H9 (cell line): ENCODE results near the gene NT5C2. TPM values are rescaled to one million over a fixed set of nuclear protein-coding genes. Genes with fewer than 3 reads are reported as not detected.

Source experiments
- DNase-seq: peaks from one replicate; pipeline ENCODE4 v3.0.0-alpha.2; 2017
- H2AFZ ChIP-seq: one replicate; pipeline ENCODE4 v1.6.1; 2013; ENCODE audit warnings: mild to moderate bottlenecking, low read length, control low read depth, moderate library complexity
- H2AK5ac ChIP-seq: 2 replicates; pipeline ENCODE4 v1.6.1; 2013; ENCODE audit warnings: low read length, control low read depth, mixed read lengths; ENCODE audit not compliant: insufficient read length
- H2BK120ac ChIP-seq: one replicate; pipeline ENCODE4 v1.6.1; 2013; ENCODE audit warnings: low read depth, mild to moderate bottlenecking, low read length, control low read depth, inconsistent platforms; ENCODE audit not compliant: poor library complexity, severe bottlenecking
- H2BK12ac ChIP-seq: 2 replicates; pipeline ENCODE4 v1.6.1; 2013; ENCODE audit warnings: low read length, control low read depth, mixed read lengths, low read depth; ENCODE audit not compliant: insufficient read length
- H2BK15ac ChIP-seq: 2 replicates; pipeline ENCODE4 v1.6.1; 2013; ENCODE audit warnings: low read depth, low read length, control low read depth
- H2BK20ac ChIP-seq: one replicate; pipeline ENCODE4 v1.6.1; 2013; ENCODE audit warnings: low read depth, mild to moderate bottlenecking, low read length, control low read depth, inconsistent platforms; ENCODE audit not compliant: poor library complexity, severe bottlenecking
- H2BK5ac ChIP-seq: 2 replicates; pipeline ENCODE4 v1.6.1; 2013; ENCODE audit warnings: low read length, control low read depth, mixed read lengths; ENCODE audit not compliant: insufficient read length
- H3K14ac ChIP-seq: 2 replicates; pipeline ENCODE4 v1.6.1; 2013; ENCODE audit warnings: low read length, control low read depth; ENCODE audit not compliant: insufficient read depth
- H3K18ac ChIP-seq: 2 replicates; pipeline ENCODE4 v1.6.1; 2013; ENCODE audit warnings: low read depth, mild to moderate bottlenecking, mixed read lengths, low read length, control low read depth; ENCODE audit not compliant: insufficient read length
- H3K23ac ChIP-seq: 2 replicates; pipeline ENCODE4 v1.6.1; 2013; ENCODE audit warnings: low read length, control low read depth, mixed read lengths, low read depth; ENCODE audit not compliant: insufficient read length
- H3K23me2 ChIP-seq: 2 replicates; pipeline ENCODE4 v1.6.1; 2013; ENCODE audit warnings: low read depth, mild to moderate bottlenecking, mixed read lengths, low read length, control low read depth; ENCODE audit not compliant: insufficient read length, poor library complexity, severe bottlenecking
- H3K27ac ChIP-seq: 2 replicates; pipeline ENCODE4 v1.5.1; 2013; ENCODE audit warnings: low read length, control low read depth, mixed read lengths, low read depth; ENCODE audit not compliant: insufficient read length
- H3K27me3 ChIP-seq: 2 replicates; pipeline ENCODE4 v1.6.1; 2013; ENCODE audit warnings: low read length, control low read depth, inconsistent platforms; ENCODE audit not compliant: insufficient read depth
- H3K4ac ChIP-seq: 2 replicates; pipeline ENCODE4 v1.6.1; 2013; ENCODE audit warnings: low read depth, mild to moderate bottlenecking, control low read depth, inconsistent platforms, low read length, moderate library complexity
- H3K4me1 ChIP-seq: 2 replicates; pipeline ENCODE4 v1.6.1; 2013; ENCODE audit warnings: low read length, control low read depth, inconsistent platforms; ENCODE audit not compliant: insufficient read depth
- H3K4me2 ChIP-seq: 2 replicates; pipeline ENCODE4 v1.6.1; 2013; ENCODE audit warnings: low read length, control low read depth, mixed read lengths; ENCODE audit not compliant: insufficient read length, insufficient read depth
- H3K56ac ChIP-seq: 2 replicates; pipeline ENCODE4 v1.6.1; 2013; ENCODE audit warnings: low read depth, mild to moderate bottlenecking, mixed read lengths, low read length, control low read depth; ENCODE audit not compliant: insufficient read length
- H3K79me1 ChIP-seq: 2 replicates; pipeline ENCODE4 v1.6.1; 2013; ENCODE audit warnings: low read depth, mild to moderate bottlenecking, moderate library complexity, low read length, control low read depth, inconsistent platforms; ENCODE audit not compliant: insufficient read depth, poor library complexity, severe bottlenecking
- H3K79me2 ChIP-seq: 2 replicates; pipeline ENCODE4 v1.6.1; 2013; ENCODE audit warnings: low read length, control low read depth, inconsistent platforms; ENCODE audit not compliant: insufficient read depth
- H3K9ac ChIP-seq: 2 replicates; pipeline ENCODE4 v1.6.1; 2013; ENCODE audit warnings: low read length, control low read depth, mixed read lengths; ENCODE audit not compliant: insufficient read length; ENCODE audit errors: extremely low read depth
- H3K9me3 ChIP-seq: one replicate; pipeline ENCODE4 v1.6.1; 2013; ENCODE audit warnings: low read depth, low read length, inconsistent platforms; ENCODE audit not compliant: control insufficient read depth
- H3T11ph ChIP-seq: one replicate; pipeline ENCODE4 v1.6.1; 2013; ENCODE audit warnings: mild to moderate bottlenecking, low read length, control low read depth, inconsistent platforms
- H4K20me1 ChIP-seq: one replicate; pipeline ENCODE4 v1.6.1; 2013; ENCODE audit not compliant: control insufficient read depth, insufficient read length, insufficient read depth
- H4K5ac ChIP-seq: 2 replicates; pipeline ENCODE4 v1.6.1; 2013; ENCODE audit warnings: low read depth, mild to moderate bottlenecking, mixed read lengths, low read length, control low read depth; ENCODE audit not compliant: insufficient read length
- H4K8ac ChIP-seq: replicated peaks from 2 replicates; pipeline ENCODE4 v1.6.1; 2013; ENCODE audit warnings: low read length, control low read depth, mixed read lengths, low read depth; ENCODE audit not compliant: insufficient read length
- H4K91ac ChIP-seq: 2 replicates; pipeline ENCODE4 v1.6.1; 2013; ENCODE audit warnings: low read depth, mild to moderate bottlenecking, moderate library complexity, mixed read lengths, low read length, control low read depth; ENCODE audit not compliant: insufficient read length
- H3K27ac Mint-ChIP-seq, 3 experiments: 2 replicates in 2 of 3; 3 replicates in 1 of 3; pipeline ENCODE4 v1.8.0; 2020 to 2021; ENCODE audit warnings: mixed read lengths in 3 of 3, mild to moderate bottlenecking in 1 of 3, moderate library complexity in 1 of 3
- H3K27me3 Mint-ChIP-seq: 2 replicates; pipeline ENCODE4 v1.8.0; 2021; ENCODE audit warnings: low read depth, mild to moderate bottlenecking, moderate library complexity, mixed read lengths
- H3K36me3 Mint-ChIP-seq, 3 experiments: 2 replicates in 2 of 3; 3 replicates in 1 of 3; pipeline ENCODE4 v1.8.0; 2020 to 2021; ENCODE audit warnings: low read depth in 3 of 3, mixed read lengths in 3 of 3; ENCODE audit not compliant: insufficient read depth in 1 of 3
- H3K4me1 Mint-ChIP-seq, 2 experiments: 2 replicates each; pipeline ENCODE4 v1.8.0; 2020; ENCODE audit warnings: mixed read lengths in 2 of 2
- H3K4me3 Mint-ChIP-seq, 2 experiments: 2 replicates in 1 of 2; 3 replicates in 1 of 2; pipeline ENCODE4 v1.8.0; 2020 to 2021; ENCODE audit warnings: mild to moderate bottlenecking in 2 of 2, mixed read lengths in 2 of 2, moderate library complexity in 1 of 2
- H3K9me3 Mint-ChIP-seq, 2 experiments: 2 replicates in 1 of 2; 3 replicates in 1 of 2; pipeline ENCODE4 v1.8.0; 2020; ENCODE audit warnings: mild to moderate bottlenecking in 2 of 2, mixed read lengths in 2 of 2, moderate library complexity in 1 of 2
- CTCF ChIP-seq: fragments of 200-600 bp; sonication (generic); conservative IDR thresholded peaks from 3 replicates; pipeline ENCODE4 v1.8.0; 2021; ENCODE audit warnings: antibody characterized with exemption, mild to moderate bottlenecking
- WGBS: extraction: QIAGEN DNeasy Blood & Tissue Kit; methylation state at CpG from one replicate; pipeline ENCODE4 v1.1.7; 2013; ENCODE audit warnings: missing lambda C conversion rate, low lambda C conversion rate, mixed read lengths; ENCODE audit not compliant: insufficient read length; ENCODE audit errors: extremely low coverage; 5-methylcytosine and 5-hydroxymethylcytosine counted together
- total RNA-seq: library from RNA; stranded (reverse); gene quantifications from 2 replicates; pipeline ENCODE4 v1.2.1, GENCODE V29; 2021

The NT5C2 gene
- total RNA-seq, 1 experiment from 2014 or later: 69.6 TPM

- DNase-seq: no peak
- no peak overlapping the region for H2BK12ac ChIP-seq
- peaks cover 2% of the 10 kb centered on the region; the same call in 1 of the 2 replicates for H3K4me1 ChIP-seq
- no peak overlapping the region for H2BK120ac ChIP-seq
- peaks cover 2 to 15% (median 8%) of the 10 kb centered on the region in 3 experiments; a peak in 5 of 7 replicates for H3K36me3 Mint-ChIP-seq
- H2AFZ ChIP-seq: no peak overlapping the region
- H3K23me2 ChIP-seq: no peaks in the 10 kb centered on the region
- no peak overlapping the region for H3K23ac ChIP-seq
- H3K56ac ChIP-seq: no peak overlapping the region
- no peak overlapping the region for H2BK20ac ChIP-seq
- no peak overlapping the region for H3K4ac ChIP-seq
- H3K79me2 ChIP-seq: no peaks in the 10 kb centered on the region
- no peak overlapping the region for H3K4me2 ChIP-seq
- no peak overlapping the region for H4K5ac ChIP-seq
- no CpG with 5 or more reads among the region's 1 CpG for WGBS
- H3K9ac ChIP-seq: no peak overlapping the region
- no peaks in the 10 kb centered on the region for H3K9me3 ChIP-seq
- no peak overlapping the region for H3K4me3 Mint-ChIP-seq
- no peak overlapping the region for H3K14ac ChIP-seq
- H4K20me1 ChIP-seq: no peaks in the 10 kb centered on the region
- H3K9me3 Mint-ChIP-seq: no peaks in the 10 kb centered on the region
- H3K79me1 ChIP-seq: no peaks in the 10 kb centered on the region
- no peak for TF ChIP-seq CTCF
- H3K27me3 ChIP-seq: no peaks in the 10 kb centered on the region
- no peak overlapping the region for H4K91ac ChIP-seq
- H3K27me3 Mint-ChIP-seq: no peaks in the 10 kb centered on the region
- H3K18ac ChIP-seq: no peak overlapping the region
- no peak overlapping the region for H3K27ac ChIP-seq
- H2BK15ac ChIP-seq: no peak overlapping the region
- no peak overlapping the region for H3K27ac Mint-ChIP-seq
- peaks cover 8 to 13% of the 10 kb centered on the region in 2 experiments for H3K4me1 Mint-ChIP-seq
- no peak overlapping the region for H2AK5ac ChIP-seq
- H2BK5ac ChIP-seq: no peak overlapping the region
- H3T11ph ChIP-seq: no peak overlapping the region
- H4K8ac ChIP-seq: no peak overlapping the region
Measured at GRCh38 chr10:103145046-103145445, 48.0 kb downstream of the NT5C2 start.
